WTC11 (cell line): ENCODE data around the gene FNDC3B. TPM values are rescaled to one million over a fixed set of nuclear protein-coding genes. Genes with fewer than 3 reads are reported as not detected.

Experiments used
- ATAC-seq: fragments of 200-7000 bp; cut with Tn5 transposase; 2 replicates; pipeline ENCODE4 v1.10.0; 2021; ENCODE audit warnings: mild to moderate bottlenecking, moderate library complexity
- CTCF ChIA-PET: fragments of 300-600 bp; sonication (Branson Sonifier 250); formaldehyde crosslinking; loops from one replicate; lab custom pipeline; 2021; ENCODE audit warnings: antibody characterized with exemption; lab: Charles Lee
- POLR2A ChIA-PET: fragments of 350-600 bp; sonication (Branson Sonifier 250); formaldehyde crosslinking; loops from one replicate; lab custom pipeline; 2021; ENCODE audit warnings: antibody characterized with exemption; lab: Charles Lee
- DNase-seq: peaks from one replicate; pipeline ENCODE4 v3.0.0; 2021; ENCODE audit warnings: low spot score
- H3K27ac Mint-ChIP-seq: 2 replicates; pipeline ENCODE4 v1.8.0; 2021; ENCODE audit warnings: mixed read lengths
- H3K27me3 Mint-ChIP-seq: 2 replicates; pipeline ENCODE4 v1.8.0; 2021; ENCODE audit warnings: low read depth, mild to moderate bottlenecking, moderate library complexity, mixed read lengths
- H3K36me3 Mint-ChIP-seq: 2 replicates; pipeline ENCODE4 v1.8.0; 2021; ENCODE audit warnings: mixed read lengths
- H3K4me1 Mint-ChIP-seq: 2 replicates; pipeline ENCODE4 v1.8.0; 2022; ENCODE audit warnings: mixed read lengths
- H3K4me3 Mint-ChIP-seq: 2 replicates; pipeline ENCODE4 v1.8.0; 2021; ENCODE audit warnings: mild to moderate bottlenecking, moderate library complexity, mixed read lengths
- H3K9me3 Mint-ChIP-seq: 2 replicates; pipeline ENCODE4 v1.8.0; 2021; ENCODE audit warnings: mixed read lengths
- AFF4 ChIP-seq: sonication (generic); formaldehyde crosslinking; IDR thresholded peaks from 2 replicates; pipeline ENCODE4 v1.8.1; 2023; ENCODE audit warnings: mild to moderate bottlenecking, missing genetic modification reagents, borderline replicate concordance
- E2F1 ChIP-seq: sonication (generic); formaldehyde crosslinking; IDR thresholded peaks from 2 replicates; pipeline ENCODE4 v1.8.0; 2022; ENCODE audit warnings: mild to moderate bottlenecking, missing genetic modification reagents
- FOXP1 ChIP-seq: sonication (generic); formaldehyde crosslinking; IDR thresholded peaks from 2 replicates; pipeline ENCODE4 v1.8.0; 2022; ENCODE audit warnings: missing genetic modification reagents, mild to moderate bottlenecking, moderate library complexity, borderline replicate concordance
- GABPB1 ChIP-seq: sonication (generic); formaldehyde crosslinking; IDR thresholded peaks from 2 replicates; pipeline ENCODE4 v1.8.1; 2023; ENCODE audit warnings: mild to moderate bottlenecking, missing genetic modification reagents
- HMGA2 ChIP-seq: fragments of 250-450 bp; sonication (Bioruptor Pico); IDR thresholded peaks from 2 replicates; pipeline ENCODE4 v1.4.0; 2021; ENCODE audit warnings: mild to moderate bottlenecking, moderate library complexity
- MLX ChIP-seq: sonication (generic); formaldehyde crosslinking; IDR thresholded peaks from 2 replicates; pipeline ENCODE4 v1.8.1; 2023; ENCODE audit warnings: mild to moderate bottlenecking, missing genetic modification reagents, moderate library complexity
- MXD4 ChIP-seq: fragments of 250-450 bp; sonication (Bioruptor Pico); IDR thresholded peaks from 2 replicates; pipeline ENCODE4 v1.8.0; 2021; ENCODE audit warnings: mild to moderate bottlenecking, moderate library complexity, borderline replicate concordance
- NFE2L1 ChIP-seq: sonication (generic); formaldehyde crosslinking; IDR thresholded peaks from 2 replicates; pipeline ENCODE4 v1.8.1; 2023; ENCODE audit warnings: missing genetic modification reagents
- SMAD3 ChIP-seq: sonication (generic); formaldehyde crosslinking; IDR thresholded peaks from 2 replicates; pipeline ENCODE4 v1.8.0; 2022; ENCODE audit warnings: missing genetic modification reagents, mild to moderate bottlenecking, borderline replicate concordance
- SOX15 ChIP-seq: fragments of 250-450 bp; sonication (Bioruptor Pico); IDR thresholded peaks from 2 replicates; pipeline ENCODE4 v1.9.0; 2021; ENCODE audit warnings: mild to moderate bottlenecking
- TCF7 ChIP-seq: sonication (generic); formaldehyde crosslinking; IDR thresholded peaks from 2 replicates; pipeline ENCODE4 v1.8.0; 2022; ENCODE audit warnings: mild to moderate bottlenecking, low read depth, missing genetic modification reagents, moderate library complexity
- TEAD4 ChIP-seq: sonication (generic); formaldehyde crosslinking; IDR thresholded peaks from 2 replicates; pipeline ENCODE4 v1.8.0; 2022; ENCODE audit warnings: mild to moderate bottlenecking, missing genetic modification reagents
- TP53 ChIP-seq: sonication (generic); formaldehyde crosslinking; IDR thresholded peaks from 2 replicates; pipeline ENCODE4 v1.8.1; 2023; ENCODE audit warnings: mild to moderate bottlenecking, missing genetic modification reagents
- ZBTB21 ChIP-seq: sonication (generic); formaldehyde crosslinking; IDR thresholded peaks from 2 replicates; pipeline ENCODE4 v1.8.1; 2023; ENCODE audit warnings: mild to moderate bottlenecking, missing genetic modification reagents, borderline replicate concordance
- ZBTB43 ChIP-seq: sonication (generic); formaldehyde crosslinking; IDR thresholded peaks from 2 replicates; pipeline ENCODE4 v1.8.1; 2023; ENCODE audit warnings: mild to moderate bottlenecking, missing genetic modification reagents
- ZNF121 ChIP-seq: sonication (generic); formaldehyde crosslinking; IDR thresholded peaks from 2 replicates; pipeline ENCODE4 v1.8.0; 2023; ENCODE audit warnings: missing genetic modification reagents
- ZNF138 ChIP-seq: sonication (generic); formaldehyde crosslinking; conservative IDR thresholded peaks from 2 replicates; pipeline ENCODE4 v1.8.1; 2022; ENCODE audit warnings: mild to moderate bottlenecking, moderate library complexity, missing genetic modification reagents
- ZNF232 ChIP-seq: sonication (generic); formaldehyde crosslinking; IDR thresholded peaks from 2 replicates; pipeline ENCODE4 v1.8.0; 2022; ENCODE audit warnings: mild to moderate bottlenecking, missing genetic modification reagents
- ZNF263 ChIP-seq: sonication (generic); formaldehyde crosslinking; IDR thresholded peaks from 2 replicates; pipeline ENCODE4 v1.8.1; 2022; ENCODE audit warnings: low read depth, mild to moderate bottlenecking, moderate library complexity, missing genetic modification reagents
- ZNF281 ChIP-seq: sonication (generic); formaldehyde crosslinking; IDR thresholded peaks from 2 replicates; pipeline ENCODE4 v1.8.0; 2023; ENCODE audit warnings: mild to moderate bottlenecking, missing genetic modification reagents
- total RNA-seq: library from RNA; stranded (reverse); gene quantifications from 3 replicates; pipeline ENCODE4 v1.2.3, GENCODE V29; 2021

Gene FNDC3B
- total RNA-seq, 1 experiment from 2014 or later, result 42.8 TPM

GRCh38 chr3:172179680-172180399 is 140.5 kb downstream of the FNDC3B start:
- no peaks in the 10 kb centered on the region for H3K9me3 Mint-ChIP-seq
- CTCF ChIA-PET, result no interaction called here
- H3K27me3 Mint-ChIP-seq, result no peaks in the 10 kb centered on the region
- no peak for DNase-seq
- peaks cover 70% of the 10 kb centered on the region for H3K4me1 Mint-ChIP-seq
- POLR2A ChIA-PET, result no interaction called here
- no peak for ATAC-seq
- TF ChIP-seq MLX (no peak), GABPB1 (peak; percentile 84)
- TF ChIP-seq, all 79 proteins: peak for 1
- Mint-ChIP-seq H3K4me3 (no peak overlapping the region), H3K36me3 (no peaks in the 10 kb centered on the region; the same call in 1 of the 2 replicates), H3K27ac (peak overlapping the region; percentile 91)

- no peak for ATAC-seq
- ChIA-PET CTCF (interaction anchor here (0.6 to 1.3 kb wide), 2 partner anchors 13 to 42 kb away, joined by 3 to 5 read pairs; no protein-coding TSS in a partner anchor), POLR2A (no interaction called here)
- Mint-ChIP-seq H3K27ac (peak overlapping the region; percentile 29; the same call in 1 of the 2 replicates), H3K4me3 (no peak overlapping the region), H3K36me3 (no peaks in the 10 kb centered on the region; the same call in 1 of the 2 replicates), H3K4me1 (peaks cover 70% of the 10 kb centered on the region), H3K9me3 (no peaks in the 10 kb centered on the region), H3K27me3 (no peaks in the 10 kb centered on the region)
- TF ChIP-seq SOX15 (CRISPR knock-in tag), result no peak
- no peak for TF ChIP-seq ZNF281 (CRISPR knock-in tag)
- TF ChIP-seq ZBTB21 (CRISPR knock-in tag), result no peak
- no peak for TF ChIP-seq ZNF263 (CRISPR knock-in tag)
- TF ChIP-seq FOXP1 (CRISPR knock-in tag), result no peak
- no peak for TF ChIP-seq ZNF121 (CRISPR knock-in tag)
- no peak for TF ChIP-seq TP53 (CRISPR knock-in tag)
- TF ChIP-seq GABPB1, result no peak
- TF ChIP-seq HMGA2 (CRISPR knock-in tag), result no peak
- TF ChIP-seq MXD4 (CRISPR knock-in tag), result no peak
- TF ChIP-seq ZNF232, result no peak
- TF ChIP-seq ZBTB43 (CRISPR knock-in tag), result no peak
- TF ChIP-seq SMAD3 (CRISPR knock-in tag), result no peak
- TF ChIP-seq E2F1 (CRISPR knock-in tag), result no peak
- no peak for TF ChIP-seq TCF7 (CRISPR knock-in tag)
- TF ChIP-seq ZNF138 (CRISPR knock-in tag), result no peak
- TF ChIP-seq NFE2L1, result no peak
- no peak for TF ChIP-seq TEAD4 (CRISPR knock-in tag)
- TF ChIP-seq AFF4, result no peak
- no peak for DNase-seq
These were observed 141.1 kb downstream of the FNDC3B start for GRCh38 chr3:172180473-172180872.
